Muscle layer of duodenum (tissue), 2 donors: Measurements from ENCODE around the gene PRKAG2.
A peak's percentile ranks its signal among the peaks of the same experiment; 100 is the strongest.

Experiments
- H3K27ac ChIP-seq: one replicate; pipeline ENCODE4 v1.7.0; 2013; ENCODE audit warnings: mild to moderate bottlenecking, low read length
- H3K27me3 ChIP-seq: one replicate; pipeline ENCODE4 v1.7.0; 2013; ENCODE audit warnings: low read depth, mild to moderate bottlenecking, control low read depth, low read length
- H3K36me3 ChIP-seq, 2 donors: one replicate each; pipeline ENCODE4 v1.7.0; 2013; ENCODE audit warnings: low read length in 2 of 2, control low read depth in 1 of 2, mild to moderate bottlenecking in 1 of 2; ENCODE audit not compliant: insufficient read depth in 2 of 2, control insufficient read depth in 1 of 2
- H3K4me1 ChIP-seq, 2 donors: one replicate each; pipeline ENCODE4 v1.7.0; 2013; ENCODE audit warnings: low read length in 2 of 2, mild to moderate bottlenecking in 2 of 2, control low read depth in 1 of 2, moderate library complexity in 1 of 2; ENCODE audit not compliant: insufficient read depth in 2 of 2, control insufficient read depth in 1 of 2
- H3K4me3 ChIP-seq, 2 donors: one replicate each; pipeline ENCODE4 v1.7.0; 2013; ENCODE audit warnings: low read length in 2 of 2, low read depth in 1 of 2, mild to moderate bottlenecking in 1 of 2
- H3K9me3 ChIP-seq, 2 donors: one replicate each; pipeline ENCODE4 v1.7.0; 2013; ENCODE audit warnings: low read length in 2 of 2, control low read depth in 1 of 2, mild to moderate bottlenecking in 1 of 2; ENCODE audit not compliant: control insufficient read depth in 1 of 2
- donor health status: healthy.

The PRKAG2 gene

DNA sequence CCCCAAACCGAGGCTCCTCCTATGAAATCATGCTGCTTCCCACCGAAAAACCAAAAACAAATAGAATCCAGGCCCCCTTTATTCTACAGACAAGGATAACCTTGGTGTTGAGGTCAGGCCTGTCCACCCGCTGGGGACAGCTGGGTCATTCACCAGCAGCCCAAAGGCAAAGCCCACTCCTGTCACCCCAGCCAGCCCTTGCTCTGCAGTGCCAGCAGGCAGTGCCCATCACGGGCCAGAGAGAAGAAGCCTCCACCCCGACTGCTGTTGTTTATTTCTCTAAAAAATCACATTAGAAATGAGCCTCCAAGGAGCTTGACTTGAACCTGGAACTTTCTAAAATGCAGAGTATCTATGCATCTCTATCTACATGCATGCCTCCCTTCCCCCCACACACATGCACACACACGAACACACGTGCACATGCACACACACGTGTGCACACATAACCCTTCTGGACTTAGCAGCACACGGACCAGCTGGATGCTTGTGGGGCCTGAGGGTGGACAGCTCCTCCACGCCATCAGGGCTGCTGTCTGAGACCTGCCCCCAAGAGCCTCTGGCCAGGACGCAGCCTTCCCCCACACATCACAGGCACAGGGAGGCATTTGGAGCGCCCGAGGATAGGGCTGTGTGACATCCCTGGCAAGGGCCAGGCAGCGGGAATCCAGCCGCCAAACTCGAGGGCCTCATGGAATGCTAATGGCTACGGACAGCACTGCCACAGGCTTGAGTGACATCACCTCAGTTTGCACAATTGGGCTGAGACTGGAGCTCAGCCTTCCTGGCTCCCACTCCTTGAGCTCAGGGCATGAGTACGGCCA is 22.8 kb downstream of the PRKAG2 start:
- no peaks in the 10 kb centered on the region for H3K9me3 ChIP-seq
- no peak overlapping the region for H3K27ac ChIP-seq
- H3K4me1 ChIP-seq = peaks cover 0 to 3% of the 10 kb centered on the region in 2 donors
- no peak overlapping the region for H3K4me3 ChIP-seq
- H3K36me3 ChIP-seq = peaks cover 0 to 4% of the 10 kb centered on the region in 2 donors
- no peaks in the 10 kb centered on the region for H3K27me3 ChIP-seq

- H3K36me3 ChIP-seq = no peaks in the 10 kb centered on the region
- peaks cover 0 to 3% of the 10 kb centered on the region in 2 donors for H3K4me1 ChIP-seq
- H3K27me3 ChIP-seq = no peaks in the 10 kb centered on the region
- H3K27ac ChIP-seq = no peak overlapping the region
- no peaks in the 10 kb centered on the region for H3K9me3 ChIP-seq
- no peak overlapping the region for H3K4me3 ChIP-seq
Measured at GRCh38 chr7:151852486-151853396, 24.2 kb downstream of the PRKAG2 start.

DNA sequence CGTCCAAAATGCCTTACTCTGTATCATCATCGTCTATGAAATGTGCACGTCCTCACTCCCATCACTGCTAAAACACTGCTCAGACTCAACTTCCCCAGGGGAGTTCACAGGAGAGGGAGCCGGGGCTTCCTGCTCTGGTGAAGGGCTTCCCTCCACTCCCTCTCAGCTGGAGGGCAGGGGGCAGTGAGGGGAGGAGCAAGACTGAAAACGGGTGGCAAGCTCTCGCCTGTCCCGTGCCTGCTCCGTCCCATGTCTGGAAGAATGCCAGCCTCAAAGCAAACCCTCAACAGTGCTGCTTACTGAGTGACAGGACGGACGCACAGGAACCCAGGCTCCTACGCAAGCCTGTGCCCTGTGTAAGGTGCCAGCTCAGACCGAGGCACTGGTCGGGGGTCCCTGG is 25.1 kb downstream of the PRKAG2 start:
- peaks cover 0 to 3% of the 10 kb centered on the region in 2 donors for H3K4me1 ChIP-seq
- no peaks in the 10 kb centered on the region for H3K9me3 ChIP-seq
- no peaks in the 10 kb centered on the region for H3K36me3 ChIP-seq
- H3K4me3 ChIP-seq = peak overlapping the region; percentile 35 to 46
- H3K27ac ChIP-seq = peak overlapping the region; percentile 16
- no peaks in the 10 kb centered on the region for H3K27me3 ChIP-seq

GRCh38 chr7:151851145-151851751 is 25.7 kb downstream of the PRKAG2 start:
- no peaks in the 10 kb centered on the region for H3K36me3 ChIP-seq
- H3K4me1 ChIP-seq = peaks cover 0 to 3% of the 10 kb centered on the region in 2 donors
- peak overlapping the region; percentile 35 to 46 for H3K4me3 ChIP-seq
- no peaks in the 10 kb centered on the region for H3K27me3 ChIP-seq
- H3K9me3 ChIP-seq = no peaks in the 10 kb centered on the region
- H3K27ac ChIP-seq = peak overlapping the region; percentile 16

GRCh38 chr7:151850491-151851124 is 26.3 kb downstream of the PRKAG2 start:
- no peaks in the 10 kb centered on the region for H3K27me3 ChIP-seq
- no peaks in the 10 kb centered on the region for H3K9me3 ChIP-seq
- no peaks in the 10 kb centered on the region for H3K36me3 ChIP-seq
- H3K4me3 ChIP-seq = peak overlapping the region in 1 of 2 donors; percentile 35
- no peak overlapping the region for H3K27ac ChIP-seq
- peaks cover 0 to 3% of the 10 kb centered on the region in 2 donors for H3K4me1 ChIP-seq

DNA sequence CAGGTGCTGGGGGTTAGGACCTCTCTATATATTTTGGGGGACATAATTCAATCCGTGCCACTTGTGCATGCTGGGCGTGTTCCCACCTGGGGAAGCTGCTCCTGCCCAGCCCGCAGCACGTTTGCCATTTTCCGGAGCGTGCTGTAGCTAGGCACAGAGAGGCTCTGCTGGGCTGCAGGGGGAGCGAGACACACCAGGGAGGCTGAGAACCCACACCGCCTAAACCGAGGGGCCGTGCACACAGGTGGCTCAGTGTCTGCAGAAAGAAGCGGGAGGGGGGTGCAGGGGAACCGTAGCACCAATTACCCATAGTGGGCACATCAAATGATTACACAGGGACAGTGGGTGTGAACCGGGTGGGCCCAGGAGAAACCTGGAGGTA is 27.0 kb downstream of the PRKAG2 start:
- H3K27me3 ChIP-seq = no peaks in the 10 kb centered on the region
- H3K4me1 ChIP-seq = peaks cover 0 to 3% of the 10 kb centered on the region in 2 donors
- no peaks in the 10 kb centered on the region for H3K9me3 ChIP-seq
- no peak overlapping the region for H3K27ac ChIP-seq
- H3K4me3 ChIP-seq = no peak overlapping the region
- no peaks in the 10 kb centered on the region for H3K36me3 ChIP-seq

- Histone ChIP-seq H3K4me1 (peaks cover 0 to 3% of the 10 kb centered on the region in 2 donors), H3K4me3 (no peak overlapping the region), H3K27ac (no peak overlapping the region), H3K9me3 (no peaks in the 10 kb centered on the region), H3K36me3 (no peaks in the 10 kb centered on the region), H3K27me3 (no peaks in the 10 kb centered on the region)
Measured at GRCh38 chr7:151849008-151849878, 27.7 kb downstream of the PRKAG2 start.

DNA sequence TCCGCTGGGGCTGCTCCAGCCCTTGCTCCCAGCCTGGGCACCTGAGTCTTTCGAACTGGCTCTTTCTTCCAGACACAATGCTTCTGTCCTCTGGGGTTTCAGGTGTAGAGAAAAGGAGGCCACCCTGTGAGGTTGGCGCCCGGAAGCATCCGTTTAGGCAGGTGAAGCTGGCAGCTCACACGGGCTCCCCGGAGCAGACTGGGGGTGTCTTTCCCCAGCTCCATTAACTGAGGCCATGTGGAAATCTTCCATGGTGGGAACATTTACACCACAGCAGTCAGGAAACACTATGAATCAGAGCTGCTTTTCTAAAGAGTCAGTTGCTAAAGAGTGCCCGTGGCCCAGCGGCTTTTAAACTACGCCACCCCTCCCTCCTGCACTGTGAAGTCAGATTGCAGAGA is 29.2 kb downstream of the PRKAG2 start:
- no peaks in the 10 kb centered on the region for H3K27me3 ChIP-seq
- H3K36me3 ChIP-seq = no peaks in the 10 kb centered on the region
- H3K9me3 ChIP-seq = no peaks in the 10 kb centered on the region
- H3K27ac ChIP-seq = no peak overlapping the region
- H3K4me3 ChIP-seq = no peak overlapping the region
- H3K4me1 ChIP-seq = no peaks in the 10 kb centered on the region

DNA sequence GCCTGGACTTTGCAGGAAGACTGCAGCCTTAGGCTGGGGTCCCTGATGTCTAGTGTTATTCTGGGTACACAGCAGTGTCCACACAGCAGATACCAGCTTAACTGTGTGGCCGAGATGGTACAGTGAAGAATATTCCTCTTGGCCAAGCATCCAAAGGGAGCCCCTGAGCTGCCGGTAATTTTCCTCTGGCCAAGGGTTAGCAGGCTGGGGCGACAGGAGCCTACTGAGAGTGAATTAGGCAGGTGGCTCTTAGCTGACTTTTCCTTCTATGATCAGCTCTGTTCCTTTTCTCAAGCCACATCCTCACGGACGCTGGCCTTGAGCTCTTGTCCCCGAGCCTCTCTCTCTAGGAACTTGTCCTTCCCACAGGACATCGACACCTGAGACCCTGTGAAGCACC is 29.8 kb downstream of the PRKAG2 start:
- no peaks in the 10 kb centered on the region for H3K27me3 ChIP-seq
- H3K36me3 ChIP-seq = no peaks in the 10 kb centered on the region
- no peaks in the 10 kb centered on the region for H3K4me1 ChIP-seq

GRCh38 chr7:151845412-151846205 is 31.3 kb downstream of the PRKAG2 start:
- Histone ChIP-seq H3K27ac (no peak overlapping the region), H3K4me1 (no peaks in the 10 kb centered on the region), H3K36me3 (no peaks in the 10 kb centered on the region), H3K4me3 (no peak overlapping the region), H3K9me3 (no peaks in the 10 kb centered on the region), H3K27me3 (no peaks in the 10 kb centered on the region)

More for the DNA sequence above, 29.8 kb downstream of the PRKAG2 start:
- Histone ChIP-seq H3K27ac (no peak overlapping the region), H3K9me3 (no peaks in the 10 kb centered on the region), H3K4me3 (no peak overlapping the region)
